ENCODE results near the gene PFN4.

DNA sequence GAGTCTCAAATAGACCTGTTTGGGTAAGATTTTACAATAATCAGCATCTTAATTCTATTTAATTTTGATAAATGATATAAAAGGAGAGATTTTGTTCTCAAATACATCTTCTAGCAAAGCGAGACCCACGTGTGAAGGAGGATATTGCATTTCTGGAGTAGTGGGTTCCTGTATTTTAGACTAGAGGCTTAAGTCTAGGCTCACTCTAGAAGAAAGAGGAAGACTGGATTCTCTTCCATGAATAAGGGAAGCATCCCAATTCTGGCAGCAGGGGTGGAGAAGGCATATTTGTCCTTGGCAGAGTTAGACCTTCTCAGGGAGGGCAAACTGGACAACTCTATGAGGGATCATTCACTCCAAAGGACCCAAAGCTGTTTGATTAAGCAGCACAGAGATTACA, 40.5 kb upstream of the PFN4 start:
- TF ChIP-seq EZH2 (IDR thresholded peaks at IDR 0.05; ENCODE audit: insufficient read depth, poor library complexity, severe bottlenecking) (no peak), EZH2phosphoT487 (IDR thresholded peaks at IDR 0.05; ENCODE audit: insufficient read depth, low read depth) (no peak)

All from GM23248 (cell line).